HG03280 (cell line): ENCODE measurements around the gene FRMD6.

Experiments used
- ATAC-seq: cut with Tn5 transposase; IDR thresholded peaks from one replicate; pipeline ENCODE4 v1.9.1; 2021; ENCODE audit warnings: mild to moderate bottlenecking, moderate library complexity; ENCODE audit not compliant: unreplicated experiment

The FRMD6 gene

GRCh38 chr14:51651388-51652167 is at the start of gene FRMD6:
FRMD6 (plus strand) TSS chr14:51651910; CDS start chr14:51689837, 37,927 bp downstream.
- ATAC-seq: peak; percentile 72

- peak; percentile 55 for ATAC-seq
These were observed 49.4 kb upstream of the FRMD6 start for GRCh38 chr14:51602310-51602709.

- ATAC-seq: no peak
These were observed 48.2 kb upstream of the FRMD6 start for GRCh38 chr14:51603495-51603894.

- ATAC-seq: no peak
These were observed 47.6 kb upstream of the FRMD6 start for GRCh38 chr14:51604073-51604472.

- no peak for ATAC-seq
These were observed 46.1 kb upstream of the FRMD6 start for GRCh38 chr14:51605575-51605974.

- no peak for ATAC-seq
These were observed 44.0 kb upstream of the FRMD6 start for GRCh38 chr14:51607711-51608110.

- peak; percentile 14 for ATAC-seq
These were observed 42.3 kb upstream of the FRMD6 start for GRCh38 chr14:51609251-51609954.

GRCh38 chr14:51609955-51610283 is 41.8 kb upstream of the FRMD6 start:
- ATAC-seq: peak; percentile 89

- no peak for ATAC-seq
These were observed 40.9 kb upstream of the FRMD6 start for GRCh38 chr14:51610771-51611170.

GRCh38 chr14:51612449-51612848 is 39.3 kb upstream of the FRMD6 start:
- no peak for ATAC-seq

GRCh38 chr14:51613416-51613815 is 38.3 kb upstream of the FRMD6 start:
- ATAC-seq: no peak

GRCh38 chr14:51614707-51615106 is 37.0 kb upstream of the FRMD6 start:
- ATAC-seq: no peak

- ATAC-seq: no peak
These were observed 35.5 kb upstream of the FRMD6 start for GRCh38 chr14:51616256-51616655.

GRCh38 chr14:51616724-51617409 is 34.8 kb upstream of the FRMD6 start:
- no peak for ATAC-seq

- no peak for ATAC-seq
These were observed 32.1 kb upstream of the FRMD6 start for GRCh38 chr14:51619561-51619960.

- ATAC-seq: no peak
These were observed 31.7 kb upstream of the FRMD6 start for GRCh38 chr14:51620056-51620455.

GRCh38 chr14:51621654-51622053 is 30.1 kb upstream of the FRMD6 start:
- ATAC-seq: peak; percentile 52

- no peak for ATAC-seq
These were observed 29.3 kb upstream of the FRMD6 start for GRCh38 chr14:51622376-51622775.

GRCh38 chr14:51624955-51625569 is 26.6 kb upstream of the FRMD6 start:
- no peak for ATAC-seq

- ATAC-seq: no peak
These were observed 25.5 kb upstream of the FRMD6 start for GRCh38 chr14:51626185-51626584.

GRCh38 chr14:51626788-51627187 is 24.9 kb upstream of the FRMD6 start:
- ATAC-seq: no peak
